Measurements from ENCODE around the gene CLDN3. TPM values are rescaled to one million over a fixed set of nuclear protein-coding genes. Genes with fewer than 3 reads are reported as not detected.

Gene CLDN3
- total and polyA plus RNA-seq, 9 of the 15 experiments (the other 6 are each of a cell fraction or from before 2014, with no cell fraction given) = 0.29 TPM; not detected in 8

- H3K9me3 ChIP-seq (replicated peaks; ENCODE audit: control insufficient read depth, insufficient read depth, low read depth, low read length) = no peaks in the 10 kb centered on the region
- H3K79me2 ChIP-seq (ENCODE audit: control insufficient read depth, insufficient read depth, low read length) = no peaks in the 10 kb centered on the region
- no peak for ATAC-seq
- BruUV-seq (replicated peaks) = no TSS peak
- no peak overlapping the region for H3K4me3 ChIP-seq
- no peaks in the 10 kb centered on the region; a peak in 1 of 5 replicates for H3K4me1 ChIP-seq (replicated peaks in 1 of 2; ENCODE audit: control insufficient read depth in 2 of 2, insufficient read depth in 2 of 2, low read length in 2 of 2)
- H3K27ac ChIP-seq (ENCODE audit: extremely low read depth, low read depth, low read length) = no peak overlapping the region
- TF ChIP-seq SIN3A (IDR thresholded peaks at IDR 0.05; ENCODE audit: borderline replicate concordance in 2 of 2, control insufficient read depth in 1 of 2, low read depth in 2 of 2, low read length in 2 of 2) = no peak
- no peak for TF ChIP-seq ETS1 (conservative IDR thresholded peaks at IDR 0.05; ENCODE audit: control insufficient read depth, low read depth, low read length)
- no peak for TF ChIP-seq MCM3 (IDR thresholded peaks at IDR 0.05)
- no peak for TF ChIP-seq ZNF609 (CRISPR knock-in tag; IDR thresholded peaks at IDR 0.05; ENCODE audit: borderline replicate concordance)
- no peak for TF ChIP-seq ZFP30 (CRISPR knock-in tag; IDR thresholded peaks at IDR 0.05; ENCODE audit: borderline replicate concordance)
- TF ChIP-seq MED1 (CRISPR knock-in tag; IDR thresholded peaks at IDR 0.05; ENCODE audit: borderline replicate concordance) = no peak
- no peak for TF ChIP-seq BCLAF1 (IDR thresholded peaks at IDR 0.05; ENCODE audit: borderline replicate concordance in 1 of 2, control insufficient read depth in 1 of 2, low read depth in 2 of 2, low read length in 1 of 2)
- no peak for TF ChIP-seq COPS2 (conservative IDR thresholded peaks at IDR 0.05)
- no peak for TF ChIP-seq ILF3 (IDR thresholded peaks at IDR 0.05; ENCODE audit: borderline replicate concordance)
- TF ChIP-seq TCF7L2 (IDR thresholded peaks at IDR 0.05; ENCODE audit: low read depth, low read length) = no peak
- TF ChIP-seq PHB2 (IDR thresholded peaks at IDR 0.05; ENCODE audit: low read depth) = no peak
- no peak for TF ChIP-seq CBFA2T3 (IDR thresholded peaks at IDR 0.05)
- TF ChIP-seq TAF9B (IDR thresholded peaks at IDR 0.05; ENCODE audit: partially characterized antibody) = no peak
- TF ChIP-seq MXI1 (IDR thresholded peaks at IDR 0.05; ENCODE audit: low read depth, low read length) = no peak
- no peaks in the 10 kb centered on the region for H3K9me1 ChIP-seq (ENCODE audit: control insufficient read depth, insufficient read depth, low read length)
- FAIRE-seq = no peak
- no peak overlapping the region for H3K4me2 ChIP-seq (ENCODE audit: insufficient read depth, low read length)
- 3% methylated on average over 1 of the region's 1 CpG for WGBS (ENCODE audit: insufficient coverage, low coverage, missing lambda C conversion rate)
- DNase-seq (ENCODE audit: extremely low read depth in 1 of 4, low spot score in 3 of 4) = no peak
- H4K20me1 ChIP-seq (replicated peaks; ENCODE audit: control insufficient read depth, insufficient read depth, low read length) = no peaks in the 10 kb centered on the region
- no peak overlapping the region for H2AFZ ChIP-seq (ENCODE audit: low read depth, low read length)
- H3K36me3 ChIP-seq (ENCODE audit: control insufficient read depth, insufficient read depth, low read length) = no peaks in the 10 kb centered on the region
- ChIA-PET POLR2A (interaction anchor here (0.6 kb wide), 1 partner anchor 67 kb away, joined by 3 read pairs; no protein-coding TSS in a partner anchor), CTCF (ENCODE audit: low intra/inter-chr PET ratio) (no interaction called here)
- in situ Hi-C loops (cut with MboI) (no loop called here), intact Hi-C loops (cut with micrococcal nuclease) (loop anchor here (5.0 kb wide), 1 partner anchor 226 kb away; the partner anchor contains the start of gene ELN)
- no peak overlapping the region for H3K9ac ChIP-seq (ENCODE audit: insufficient read depth in 1 of 2, low read depth in 2 of 2, low read length in 2 of 2)
- no peaks in the 10 kb centered on the region for H3K27me3 ChIP-seq (ENCODE audit: control insufficient read depth in 2 of 2, insufficient read depth in 2 of 2, low read length in 2 of 2)
These were observed 31.5 kb upstream of the CLDN3 start for GRCh38 chr7:73801577-73801976.
